Measurements from ENCODE around the gene RHEB. TPM values are rescaled to one million over a fixed set of nuclear protein-coding genes. Genes with fewer than 3 reads are reported as not detected.

The RHEB gene
- total and polyA plus RNA-seq, 8 donors = 18.5 to 141 (median 84.2) TPM

DNA sequence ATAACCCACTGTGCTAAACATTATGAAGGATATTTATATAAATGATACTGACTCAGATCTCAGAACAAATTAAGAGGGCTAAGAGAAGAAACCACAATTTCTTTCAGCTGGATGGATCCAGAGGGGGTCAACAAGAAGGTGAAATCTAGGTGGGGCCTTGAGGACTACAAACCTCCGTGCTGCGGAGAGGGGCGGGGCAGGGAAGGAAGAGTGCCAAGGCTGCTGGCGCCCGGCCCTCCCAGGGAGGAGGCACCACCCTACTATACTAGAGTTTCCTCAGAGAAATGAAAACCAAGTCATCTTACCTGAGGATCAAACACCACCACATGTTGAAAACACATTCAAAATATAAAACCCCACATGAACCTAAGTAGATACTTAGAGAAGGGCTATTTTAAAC, 50.4 kb downstream of the RHEB start:
- peaks cover 0 to 37% (median 4%) of the 10 kb centered on the region in 4 donors for H3K4me1 ChIP-seq
- no peak for DNase-seq

DNA sequence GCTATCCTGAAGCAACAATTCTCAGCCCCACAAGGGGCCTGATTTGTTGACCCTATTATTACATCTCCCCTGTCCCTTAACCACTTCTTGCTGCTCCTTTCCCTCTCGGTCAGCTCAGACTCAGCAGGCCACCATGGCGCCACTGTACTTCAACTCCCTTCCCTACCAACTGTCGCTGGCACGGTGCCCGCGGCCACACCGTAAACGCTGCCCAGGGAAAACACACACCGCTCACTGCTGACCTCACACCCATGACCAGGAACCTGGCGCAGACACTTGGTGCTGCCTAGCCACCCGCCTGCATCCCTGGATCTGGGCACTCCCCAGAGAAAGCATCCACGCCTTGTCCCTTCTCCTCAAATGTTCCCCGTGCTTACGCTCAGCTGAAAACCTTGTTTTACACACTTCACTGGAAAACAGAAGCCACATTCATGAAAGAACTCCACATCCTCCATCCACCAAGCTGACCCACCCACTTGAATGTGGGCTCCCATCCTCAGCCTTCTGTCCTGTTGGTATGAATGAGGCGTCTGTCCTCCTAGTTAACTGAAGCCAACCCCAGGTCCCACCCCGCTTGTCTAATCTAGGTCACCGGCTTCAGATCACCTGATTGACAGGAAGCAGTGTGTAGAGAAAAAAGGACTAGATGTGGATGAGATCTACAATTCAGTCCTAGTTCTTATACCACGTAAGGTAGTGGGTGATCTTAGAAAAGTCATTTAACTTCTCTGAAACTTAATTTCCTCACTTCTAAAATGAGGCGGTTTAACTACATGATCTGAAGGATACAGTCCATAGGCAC, 51.3 kb downstream of the RHEB start:
- intact Hi-C loops (cut with DNase I; ENCODE audit: low total_unique reads) = no loop called here
- Histone ChIP-seq H3K27ac (peak overlapping the region in 1 of 5 donors; percentile 53), H3K4me1 (peaks cover 0 to 37% (median 4%) of the 10 kb centered on the region in 4 donors), H3K9me3 (peaks cover 0 to 2% (median 0%) of the 10 kb centered on the region in 4 donors), H3K4me3 (no peak overlapping the region), H3K36me3 (peaks cover 33 to 90% (median 88%) of the 10 kb centered on the region in 4 donors), H3K27me3 (no peaks in the 10 kb centered on the region)
- no peak for TF ChIP-seq POLR2AphosphoS5 (IDR thresholded peaks at IDR 0.05)
- TF ChIP-seq, protein P1, sequence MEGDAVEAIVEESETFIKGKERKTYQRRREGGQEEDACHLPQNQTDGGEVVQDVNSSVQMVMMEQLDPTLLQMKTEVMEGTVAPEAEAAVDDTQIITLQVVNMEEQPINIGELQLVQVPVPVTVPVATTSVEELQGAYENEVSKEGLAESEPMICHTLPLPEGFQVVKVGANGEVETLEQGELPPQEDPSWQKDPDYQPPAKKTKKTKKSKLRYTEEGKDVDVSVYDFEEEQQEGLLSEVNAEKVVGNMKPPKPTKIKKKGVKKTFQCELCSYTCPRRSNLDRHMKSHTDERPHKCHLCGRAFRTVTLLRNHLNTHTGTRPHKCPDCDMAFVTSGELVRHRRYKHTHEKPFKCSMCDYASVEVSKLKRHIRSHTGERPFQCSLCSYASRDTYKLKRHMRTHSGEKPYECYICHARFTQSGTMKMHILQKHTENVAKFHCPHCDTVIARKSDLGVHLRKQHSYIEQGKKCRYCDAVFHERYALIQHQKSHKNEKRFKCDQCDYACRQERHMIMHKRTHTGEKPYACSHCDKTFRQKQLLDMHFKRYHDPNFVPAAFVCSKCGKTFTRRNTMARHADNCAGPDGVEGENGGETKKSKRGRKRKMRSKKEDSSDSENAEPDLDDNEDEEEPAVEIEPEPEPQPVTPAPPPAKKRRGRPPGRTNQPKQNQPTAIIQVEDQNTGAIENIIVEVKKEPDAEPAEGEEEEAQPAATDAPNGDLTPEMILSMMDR (IDR thresholded peaks at IDR 0.05) = no peak
- no peak for TF ChIP-seq EP300 (IDR thresholded peaks at IDR 0.05)
- TF ChIP-seq POLR2A (IDR thresholded peaks at IDR 0.05) = no peak
- DNase-seq = no peak
- 92 to 95% (median 93%) methylated on average over 19 of the region's 19 CpGs for WGBS, 5 donors

More for the DNA sequence above, 50.4 kb downstream of the RHEB start:
- Histone ChIP-seq H3K4me3 (no peak overlapping the region), H3K9me3 (no peaks in the 10 kb centered on the region), H3K36me3 (peaks cover 33 to 86% (median 83%) of the 10 kb centered on the region in 4 donors), H3K27me3 (no peaks in the 10 kb centered on the region), H3K27ac (no peak overlapping the region)
- intact Hi-C loops (cut with DNase I; ENCODE audit: low total_unique reads) = no loop called here
- 53 to 59% (median 56%) methylated on average over 5 of the region's 5 CpGs for WGBS, 5 donors
- TF ChIP-seq, protein P1 (IDR thresholded peaks at IDR 0.05) = no peak
- TF ChIP-seq EP300 (IDR thresholded peaks at IDR 0.05) (no peak), POLR2A (IDR thresholded peaks at IDR 0.05) (no peak), POLR2AphosphoS5 (IDR thresholded peaks at IDR 0.05) (no peak)

- DNase-seq = no peak
- Histone ChIP-seq H3K4me1 (peaks cover 3 to 30% (median 15%) of the 10 kb centered on the region in 4 donors), H3K36me3 (peaks cover 32 to 68% (median 61%) of the 10 kb centered on the region in 4 donors), H3K27ac (peak overlapping the region in 1 of 5 donors; percentile 14), H3K27me3 (no peaks in the 10 kb centered on the region), H3K4me3 (no peak overlapping the region), H3K9me3 (peaks cover 0 to 14% (median 7%) of the 10 kb centered on the region in 4 donors)
- WGBS, 5 donors = 89 to 98% (median 92%) methylated on average over 8 of the region's 8 CpGs
- intact Hi-C loops (cut with DNase I; ENCODE audit: low total_unique reads) = no loop called here
- TF ChIP-seq, protein P1 (IDR thresholded peaks at IDR 0.05) = no peak
- TF ChIP-seq POLR2A (IDR thresholded peaks at IDR 0.05) = no peak
- no peak for TF ChIP-seq EP300 (IDR thresholded peaks at IDR 0.05)
- no peak for TF ChIP-seq POLR2AphosphoS5 (IDR thresholded peaks at IDR 0.05)
Measured at GRCh38 chr7:151465169-151465568, 54.5 kb downstream of the RHEB start.

- peaks cover 14 to 32% (median 26%) of the 10 kb centered on the region in 4 donors for H3K4me1 ChIP-seq
- H3K4me3 ChIP-seq = no peak overlapping the region
- H3K36me3 ChIP-seq = peaks cover 17 to 39% (median 33%) of the 10 kb centered on the region in 4 donors
- H3K27me3 ChIP-seq = no peaks in the 10 kb centered on the region
- no peak for TF ChIP-seq POLR2A (IDR thresholded peaks at IDR 0.05)
- no peak for TF ChIP-seq POLR2AphosphoS5 (IDR thresholded peaks at IDR 0.05)
- TF ChIP-seq, protein P1 (IDR thresholded peaks at IDR 0.05) = no peak
- no peak for TF ChIP-seq EP300 (IDR thresholded peaks at IDR 0.05)
- peak overlapping the region in 1 of 5 donors; percentile 95 for H3K27ac ChIP-seq
- intact Hi-C loops (cut with DNase I; ENCODE audit: low total_unique reads) = no loop called here
- WGBS, 5 donors = 44 to 78% (median 76%) methylated on average over 1 of the region's 1 CpG
- H3K9me3 ChIP-seq = peaks cover 0 to 14% (median 7%) of the 10 kb centered on the region in 4 donors
- DNase-seq = no peak
Measured at GRCh38 chr7:151462306-151462779, 57.4 kb downstream of the RHEB start.

All from stomach (tissue), 9 donors.